ENCODE measurements around the gene KCNH1.

KCNH1 gene

GRCh38 chr1:210650403-210650802 is 483.5 kb downstream of the KCNH1 start:
- Histone ChIP-seq H3K4me1 (ENCODE audit: control insufficient read depth, insufficient read depth, low read length) (peaks cover 4% of the 10 kb centered on the region), H3K9me3 (ENCODE audit: control insufficient read depth, low read length) (no peaks in the 10 kb centered on the region), H3K4me3 (ENCODE audit: low read length) (no peak overlapping the region), H3K27me3 (replicated peaks; ENCODE audit: control insufficient read depth, insufficient read depth, low read length) (no peaks in the 10 kb centered on the region), H3K36me3 (ENCODE audit: control insufficient read depth, insufficient read depth, low read length, severe bottlenecking) (no peaks in the 10 kb centered on the region), H3K9ac (ENCODE audit: low read length) (no peak overlapping the region)
- DNase-seq (ENCODE audit: low read depth) = no peak

- H3K9ac ChIP-seq (ENCODE audit: low read length) = no peak overlapping the region
- no peak overlapping the region for H3K4me3 ChIP-seq (ENCODE audit: low read length)
- H3K9me3 ChIP-seq (ENCODE audit: control insufficient read depth, low read length) = no peaks in the 10 kb centered on the region
- peaks cover 4% of the 10 kb centered on the region for H3K4me1 ChIP-seq (ENCODE audit: control insufficient read depth, insufficient read depth, low read length)
- DNase-seq (ENCODE audit: low read depth) = no peak
- no peaks in the 10 kb centered on the region for H3K27me3 ChIP-seq (replicated peaks; ENCODE audit: control insufficient read depth, insufficient read depth, low read length)
- no peaks in the 10 kb centered on the region for H3K36me3 ChIP-seq (ENCODE audit: control insufficient read depth, insufficient read depth, low read length, severe bottlenecking)
These were observed 485.2 kb downstream of the KCNH1 start for GRCh38 chr1:210648588-210649269.

GRCh38 chr1:210647406-210648333 is 486.3 kb downstream of the KCNH1 start:
- no peak overlapping the region for H3K4me3 ChIP-seq (ENCODE audit: low read length)
- no peak overlapping the region for H3K9ac ChIP-seq (ENCODE audit: low read length)
- no peaks in the 10 kb centered on the region for H3K27me3 ChIP-seq (replicated peaks; ENCODE audit: control insufficient read depth, insufficient read depth, low read length)
- H3K36me3 ChIP-seq (ENCODE audit: control insufficient read depth, insufficient read depth, low read length, severe bottlenecking) = no peaks in the 10 kb centered on the region
- H3K4me1 ChIP-seq (ENCODE audit: control insufficient read depth, insufficient read depth, low read length) = peaks cover 4% of the 10 kb centered on the region
- no peaks in the 10 kb centered on the region for H3K9me3 ChIP-seq (ENCODE audit: control insufficient read depth, low read length)
- DNase-seq (ENCODE audit: low read depth) = peak; percentile 40

- no peaks in the 10 kb centered on the region for H3K36me3 ChIP-seq (ENCODE audit: control insufficient read depth, insufficient read depth, low read length, severe bottlenecking)
- H3K27me3 ChIP-seq (replicated peaks; ENCODE audit: control insufficient read depth, insufficient read depth, low read length) = no peaks in the 10 kb centered on the region
- no peak overlapping the region for H3K4me3 ChIP-seq (ENCODE audit: low read length)
- no peak overlapping the region for H3K9ac ChIP-seq (ENCODE audit: low read length)
- no peaks in the 10 kb centered on the region for H3K9me3 ChIP-seq (ENCODE audit: control insufficient read depth, low read length)
- no peak for DNase-seq (ENCODE audit: low read depth)
- peaks cover 4% of the 10 kb centered on the region for H3K4me1 ChIP-seq (ENCODE audit: control insufficient read depth, insufficient read depth, low read length)
These were observed 487.7 kb downstream of the KCNH1 start for GRCh38 chr1:210646258-210646616.

GRCh38 chr1:210645582-210646257 is 488.2 kb downstream of the KCNH1 start:
- H3K4me1 ChIP-seq (ENCODE audit: control insufficient read depth, insufficient read depth, low read length) = peaks cover 4% of the 10 kb centered on the region
- H3K27me3 ChIP-seq (replicated peaks; ENCODE audit: control insufficient read depth, insufficient read depth, low read length) = no peaks in the 10 kb centered on the region
- no peaks in the 10 kb centered on the region for H3K36me3 ChIP-seq (ENCODE audit: control insufficient read depth, insufficient read depth, low read length, severe bottlenecking)
- no peak overlapping the region for H3K4me3 ChIP-seq (ENCODE audit: low read length)
- no peaks in the 10 kb centered on the region for H3K9me3 ChIP-seq (ENCODE audit: control insufficient read depth, low read length)
- H3K9ac ChIP-seq (ENCODE audit: low read length) = no peak overlapping the region
- DNase-seq (ENCODE audit: low read depth) = no peak

GRCh38 chr1:210641582-210641981 is 492.4 kb downstream of the KCNH1 start:
- Histone ChIP-seq H3K4me3 (ENCODE audit: low read length) (no peak overlapping the region), H3K27me3 (replicated peaks; ENCODE audit: control insufficient read depth, insufficient read depth, low read length) (no peaks in the 10 kb centered on the region)

GRCh38 chr1:210635108-210635507 is 498.8 kb downstream of the KCNH1 start:
- Histone ChIP-seq H3K4me3 (ENCODE audit: low read length) (no peak overlapping the region), H3K9ac (ENCODE audit: low read length) (no peak overlapping the region), H3K4me1 (ENCODE audit: control insufficient read depth, insufficient read depth, low read length) (no peaks in the 10 kb centered on the region), H3K36me3 (ENCODE audit: control insufficient read depth, insufficient read depth, low read length, severe bottlenecking) (no peaks in the 10 kb centered on the region), H3K27me3 (replicated peaks; ENCODE audit: control insufficient read depth, insufficient read depth, low read length) (no peaks in the 10 kb centered on the region), H3K9me3 (ENCODE audit: control insufficient read depth, low read length) (no peaks in the 10 kb centered on the region)
- DNase-seq (ENCODE audit: low read depth) = no peak

More at GRCh38 chr1:210641582-210641981, 492.4 kb downstream of the KCNH1 start:
- H3K9me3 ChIP-seq (ENCODE audit: control insufficient read depth, low read length) = no peaks in the 10 kb centered on the region
- H3K9ac ChIP-seq (ENCODE audit: low read length) = no peak overlapping the region
- no peak for DNase-seq (ENCODE audit: low read depth)
- H3K36me3 ChIP-seq (ENCODE audit: control insufficient read depth, insufficient read depth, low read length, severe bottlenecking) = no peaks in the 10 kb centered on the region
- no peaks in the 10 kb centered on the region for H3K4me1 ChIP-seq (ENCODE audit: control insufficient read depth, insufficient read depth, low read length)

- no peaks in the 10 kb centered on the region for H3K9me3 ChIP-seq (ENCODE audit: control insufficient read depth, low read length)
- H3K4me1 ChIP-seq (ENCODE audit: control insufficient read depth, insufficient read depth, low read length) = no peaks in the 10 kb centered on the region
- no peak for DNase-seq (ENCODE audit: low read depth)
- H3K27me3 ChIP-seq (replicated peaks; ENCODE audit: control insufficient read depth, insufficient read depth, low read length) = peaks cover 4% of the 10 kb centered on the region
- H3K9ac ChIP-seq (ENCODE audit: low read length) = no peak overlapping the region
- H3K4me3 ChIP-seq (ENCODE audit: low read length) = no peak overlapping the region
- H3K36me3 ChIP-seq (ENCODE audit: control insufficient read depth, insufficient read depth, low read length, severe bottlenecking) = no peaks in the 10 kb centered on the region
These were observed 500.3 kb downstream of the KCNH1 start for GRCh38 chr1:210633636-210634035.

GRCh38 chr1:210633140-210633539 is 500.8 kb downstream of the KCNH1 start:
- Histone ChIP-seq H3K9me3 (ENCODE audit: control insufficient read depth, low read length) (no peaks in the 10 kb centered on the region), H3K9ac (ENCODE audit: low read length) (no peak overlapping the region), H3K27me3 (replicated peaks; ENCODE audit: control insufficient read depth, insufficient read depth, low read length) (peaks cover 4% of the 10 kb centered on the region), H3K36me3 (ENCODE audit: control insufficient read depth, insufficient read depth, low read length, severe bottlenecking) (no peaks in the 10 kb centered on the region), H3K4me1 (ENCODE audit: control insufficient read depth, insufficient read depth, low read length) (no peaks in the 10 kb centered on the region), H3K4me3 (ENCODE audit: low read length) (no peak overlapping the region)
- DNase-seq (ENCODE audit: low read depth) = no peak

- DNase-seq (ENCODE audit: low read depth) = no peak
- no peak overlapping the region for H3K9ac ChIP-seq (ENCODE audit: low read length)
- no peaks in the 10 kb centered on the region for H3K4me1 ChIP-seq (ENCODE audit: control insufficient read depth, insufficient read depth, low read length)
- no peak overlapping the region for H3K4me3 ChIP-seq (ENCODE audit: low read length)
- H3K9me3 ChIP-seq (ENCODE audit: control insufficient read depth, low read length) = no peaks in the 10 kb centered on the region
- no peaks in the 10 kb centered on the region for H3K36me3 ChIP-seq (ENCODE audit: control insufficient read depth, insufficient read depth, low read length, severe bottlenecking)
- peaks cover 4% of the 10 kb centered on the region for H3K27me3 ChIP-seq (replicated peaks; ENCODE audit: control insufficient read depth, insufficient read depth, low read length)
These were observed 502.5 kb downstream of the KCNH1 start for GRCh38 chr1:210631399-210631798.

GRCh38 chr1:210629276-210629675 is 504.7 kb downstream of the KCNH1 start:
- H3K36me3 ChIP-seq (ENCODE audit: control insufficient read depth, insufficient read depth, low read length, severe bottlenecking) = no peaks in the 10 kb centered on the region
- peaks cover 4% of the 10 kb centered on the region for H3K4me1 ChIP-seq (ENCODE audit: control insufficient read depth, insufficient read depth, low read length)

More at GRCh38 chr1:210629276-210629675, 504.7 kb downstream of the KCNH1 start:
- H3K27me3 ChIP-seq (replicated peaks; ENCODE audit: control insufficient read depth, insufficient read depth, low read length) = peaks cover 4% of the 10 kb centered on the region
- no peak overlapping the region for H3K4me3 ChIP-seq (ENCODE audit: low read length)
- no peak overlapping the region for H3K9ac ChIP-seq (ENCODE audit: low read length)
- DNase-seq (ENCODE audit: low read depth) = no peak
- H3K9me3 ChIP-seq (ENCODE audit: control insufficient read depth, low read length) = no peaks in the 10 kb centered on the region

Data from adipocyte (in vitro differentiated cells).